ENCODE data around the gene ALAS1. TPM values are rescaled to one million over a fixed set of nuclear protein-coding genes. Genes with fewer than 3 reads are reported as not detected.
A peak's percentile ranks its signal among the peaks of the same experiment; 100 is the strongest.

Gene ALAS1
- total RNA-seq, 1 donor, result 20.4 TPM

GRCh38 chr3:52230461-52230860, 32.5 kb downstream of the ALAS1 start:
- H3K4me3 ChIP-seq (ENCODE audit: low read length), result no peak overlapping the region
- no peaks in the 10 kb centered on the region for H3K9me3 ChIP-seq (ENCODE audit: low read depth, low read length)
- no peaks in the 10 kb centered on the region for H3K27me3 ChIP-seq (ENCODE audit: insufficient read depth, low read length)
- H3K4me1 ChIP-seq (ENCODE audit: insufficient read depth, low read length), result peaks cover 54% of the 10 kb centered on the region

GRCh38 chr3:52230889-52231499, 33.0 kb downstream of the ALAS1 start:
- Histone ChIP-seq H3K9me3 (ENCODE audit: low read depth, low read length) (no peaks in the 10 kb centered on the region), H3K4me3 (ENCODE audit: low read length) (no peak overlapping the region), H3K27me3 (ENCODE audit: insufficient read depth, low read length) (no peaks in the 10 kb centered on the region), H3K4me1 (ENCODE audit: insufficient read depth, low read length) (peaks cover 54% of the 10 kb centered on the region)

- Histone ChIP-seq H3K9me3 (ENCODE audit: low read depth, low read length) (no peaks in the 10 kb centered on the region), H3K4me3 (ENCODE audit: low read length) (no peak overlapping the region), H3K27me3 (ENCODE audit: insufficient read depth, low read length) (no peaks in the 10 kb centered on the region), H3K4me1 (ENCODE audit: insufficient read depth, low read length) (peaks cover 54% of the 10 kb centered on the region)
Measured at GRCh38 chr3:52231502-52232278, 33.7 kb downstream of the ALAS1 start.

GRCh38 chr3:52232279-52233107, 34.5 kb downstream of the ALAS1 start:
- H3K4me3 ChIP-seq (ENCODE audit: low read length), result no peak overlapping the region
- H3K27me3 ChIP-seq (ENCODE audit: insufficient read depth, low read length), result no peaks in the 10 kb centered on the region
- no peaks in the 10 kb centered on the region for H3K9me3 ChIP-seq (ENCODE audit: low read depth, low read length)
- peaks cover 56% of the 10 kb centered on the region for H3K4me1 ChIP-seq (ENCODE audit: insufficient read depth, low read length)

- no peak overlapping the region for H3K4me3 ChIP-seq (ENCODE audit: low read length)
- H3K27me3 ChIP-seq (ENCODE audit: insufficient read depth, low read length), result no peaks in the 10 kb centered on the region
- H3K4me1 ChIP-seq (ENCODE audit: insufficient read depth, low read length), result peaks cover 62% of the 10 kb centered on the region
- no peaks in the 10 kb centered on the region for H3K9me3 ChIP-seq (ENCODE audit: low read depth, low read length)
Measured at GRCh38 chr3:52233108-52233591, 35.2 kb downstream of the ALAS1 start.

GRCh38 chr3:52233968-52234367, 36.0 kb downstream of the ALAS1 start:
- Histone ChIP-seq H3K4me3 (ENCODE audit: low read length) (no peak overlapping the region), H3K9me3 (ENCODE audit: low read depth, low read length) (no peaks in the 10 kb centered on the region), H3K27me3 (ENCODE audit: insufficient read depth, low read length) (no peaks in the 10 kb centered on the region), H3K4me1 (ENCODE audit: insufficient read depth, low read length) (peaks cover 67% of the 10 kb centered on the region)

GRCh38 chr3:52234516-52235447, 36.8 kb downstream of the ALAS1 start:
- Histone ChIP-seq H3K4me3 (ENCODE audit: low read length) (no peak overlapping the region), H3K9me3 (ENCODE audit: low read depth, low read length) (no peaks in the 10 kb centered on the region), H3K27me3 (ENCODE audit: insufficient read depth, low read length) (no peaks in the 10 kb centered on the region), H3K4me1 (ENCODE audit: insufficient read depth, low read length) (peaks cover 71% of the 10 kb centered on the region)

GRCh38 chr3:52236424-52236886, 38.5 kb downstream of the ALAS1 start:
- Histone ChIP-seq H3K9me3 (ENCODE audit: low read depth, low read length) (no peaks in the 10 kb centered on the region), H3K4me3 (ENCODE audit: low read length) (no peak overlapping the region), H3K4me1 (ENCODE audit: insufficient read depth, low read length) (peaks cover 85% of the 10 kb centered on the region), H3K27me3 (ENCODE audit: insufficient read depth, low read length) (no peaks in the 10 kb centered on the region)

GRCh38 chr3:52237006-52237656, 39.2 kb downstream of the ALAS1 start:
- peak overlapping the region; percentile 93 for H3K4me3 ChIP-seq (ENCODE audit: low read length)
- no peaks in the 10 kb centered on the region for H3K27me3 ChIP-seq (ENCODE audit: insufficient read depth, low read length)
- no peaks in the 10 kb centered on the region for H3K9me3 ChIP-seq (ENCODE audit: low read depth, low read length)
- H3K4me1 ChIP-seq (ENCODE audit: insufficient read depth, low read length), result peaks cover 80% of the 10 kb centered on the region

- Histone ChIP-seq H3K4me1 (ENCODE audit: insufficient read depth, low read length) (peaks cover 74% of the 10 kb centered on the region), H3K9me3 (ENCODE audit: low read depth, low read length) (no peaks in the 10 kb centered on the region), H3K27me3 (ENCODE audit: insufficient read depth, low read length) (no peaks in the 10 kb centered on the region), H3K4me3 (ENCODE audit: low read length) (peak overlapping the region; percentile 93)
Measured at GRCh38 chr3:52237657-52238172, 39.8 kb downstream of the ALAS1 start.

- no peaks in the 10 kb centered on the region for H3K27me3 ChIP-seq (ENCODE audit: insufficient read depth, low read length)
- H3K4me3 ChIP-seq (ENCODE audit: low read length), result peak overlapping the region; percentile 93
- peaks cover 73% of the 10 kb centered on the region for H3K4me1 ChIP-seq (ENCODE audit: insufficient read depth, low read length)
- no peaks in the 10 kb centered on the region for H3K9me3 ChIP-seq (ENCODE audit: low read depth, low read length)
Measured at GRCh38 chr3:52238193-52238760, 40.3 kb downstream of the ALAS1 start.

- no peaks in the 10 kb centered on the region for H3K9me3 ChIP-seq (ENCODE audit: low read depth, low read length)
- peaks cover 78% of the 10 kb centered on the region for H3K4me1 ChIP-seq (ENCODE audit: insufficient read depth, low read length)
- H3K27me3 ChIP-seq (ENCODE audit: insufficient read depth, low read length), result no peaks in the 10 kb centered on the region
- H3K4me3 ChIP-seq (ENCODE audit: low read length), result peak within 1 kb of the TSS; percentile 93
Measured at GRCh38 chr3:52238761-52239701, 41.1 kb downstream of the ALAS1 start, which contains the start of gene TWF2. TSS of gene TWF2 (minus strand) at chr3:52239158. CDS start at chr3:52239016, 142 bp downstream.

Data from mononuclear cell (primary cell).